GM12891 (cell line): ENCODE results near the gene ZFHX2.

Source experiments
- DNase-seq: peaks from one replicate; pipeline ENCODE4 v3.0.0; 2011; ENCODE audit warnings: low spot score; ENCODE audit not compliant: insufficient read length
- FAIRE-seq: peaks from 2 replicates; lab custom pipeline; 2011; peaks lifted over from hg19 to GRCh38; lab: Jason Lieb, UNC
- PAX5 ChIP-seq: IDR thresholded peaks from 2 replicates; pipeline ENCODE4 v1.6.1; 2011; ENCODE audit warnings: low read length, moderate library complexity, mild to moderate bottlenecking; ENCODE audit not compliant: insufficient read depth, severe bottlenecking
- POLR2A ChIP-seq: IDR thresholded peaks from 2 replicates; pipeline ENCODE4 v1.6.1; 2011; ENCODE audit warnings: low read depth, low read length, control low read depth
- POLR2AphosphoS5 ChIP-seq: IDR thresholded peaks from 2 replicates; pipeline ENCODE4 v1.6.1; 2011; ENCODE audit warnings: low read depth, low read length, control low read depth
- POU2F2 ChIP-seq: IDR thresholded peaks from 2 replicates; pipeline ENCODE4 v1.6.1; 2011; ENCODE audit warnings: low read depth, mild to moderate bottlenecking, control low read depth, low read length, moderate library complexity
- SPI1 ChIP-seq: IDR thresholded peaks from 2 replicates; pipeline ENCODE4 v1.6.1; 2011; ENCODE audit warnings: low read depth, low read length, control low read depth
- TAF1 ChIP-seq: IDR thresholded peaks from 2 replicates; pipeline ENCODE4 v1.6.1; 2011; ENCODE audit warnings: low read depth, low read length, control low read depth

The ZFHX2 gene

DNA sequence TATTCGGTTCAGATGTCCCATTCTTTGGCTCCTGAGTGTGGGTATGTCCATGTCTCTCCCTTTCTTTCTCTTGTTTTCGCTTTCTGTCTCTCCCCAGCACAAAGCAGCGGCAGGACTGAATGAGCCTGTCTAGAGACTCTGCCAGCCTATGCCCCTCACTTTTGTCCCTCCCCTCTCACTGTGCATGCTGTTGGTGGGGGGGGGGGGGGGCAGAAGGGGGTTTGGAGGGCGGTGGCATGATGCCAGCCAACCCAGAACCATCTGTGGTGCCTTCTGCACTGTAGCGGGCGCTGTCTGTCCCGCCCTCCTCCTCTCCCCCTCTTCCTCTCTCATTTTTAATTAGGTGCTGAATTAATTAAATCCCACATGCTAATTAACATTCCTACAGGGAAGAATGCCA lies 64.3 kb downstream of the ZFHX2 start:
- no peak for DNase-seq
- TF ChIP-seq TAF1 (no peak), PAX5 (no peak), POU2F2 (no peak), POLR2AphosphoS5 (no peak), POLR2A (no peak), SPI1 (no peak)
- FAIRE-seq: no peak

DNA sequence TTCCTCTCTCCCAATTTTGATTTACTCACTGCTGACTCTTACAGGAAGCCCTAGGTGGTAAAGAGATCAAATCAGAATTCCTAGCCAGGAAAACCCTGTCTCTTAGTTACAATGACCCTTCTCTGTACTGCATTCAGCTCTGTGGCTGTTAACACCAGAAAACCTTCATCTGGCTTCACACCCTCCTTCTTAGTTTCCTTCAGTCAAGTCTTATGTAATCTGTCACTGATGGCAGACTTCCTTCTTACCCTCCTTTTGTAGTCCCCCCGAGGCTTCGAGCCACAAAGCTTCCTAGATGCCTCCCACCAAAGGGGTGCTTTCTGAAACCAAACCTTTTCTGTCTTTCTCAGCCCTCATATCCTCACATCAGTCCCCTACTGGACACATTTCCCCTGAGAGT lies 65.5 kb downstream of the ZFHX2 start:
- FAIRE-seq (no peak), DNase-seq (no peak)
- TF ChIP-seq SPI1 (no peak), TAF1 (no peak), POU2F2 (no peak), POLR2A (no peak), POLR2AphosphoS5 (no peak), PAX5 (no peak)

DNA sequence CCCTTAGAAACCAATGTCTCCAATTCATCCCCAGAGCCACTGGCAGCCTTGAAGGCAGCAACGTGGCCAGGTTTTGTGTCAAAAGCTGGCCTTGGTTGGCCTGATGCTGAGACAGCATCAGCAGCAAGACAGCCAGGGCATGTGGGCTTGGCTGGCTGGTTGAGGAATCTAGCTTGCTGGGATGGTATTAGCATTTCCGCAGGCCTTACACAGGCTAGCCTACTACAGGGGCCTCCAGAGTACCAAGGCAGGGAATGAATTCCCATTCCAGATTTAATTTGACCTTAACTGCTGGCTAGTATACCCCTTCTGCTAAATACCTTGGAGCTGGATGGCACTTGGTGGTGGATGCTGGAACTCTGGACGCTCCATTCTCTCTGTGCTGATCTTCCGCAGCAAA lies 66.2 kb downstream of the ZFHX2 start:
- DNase-seq: no peak
- FAIRE-seq: no peak

DNA sequence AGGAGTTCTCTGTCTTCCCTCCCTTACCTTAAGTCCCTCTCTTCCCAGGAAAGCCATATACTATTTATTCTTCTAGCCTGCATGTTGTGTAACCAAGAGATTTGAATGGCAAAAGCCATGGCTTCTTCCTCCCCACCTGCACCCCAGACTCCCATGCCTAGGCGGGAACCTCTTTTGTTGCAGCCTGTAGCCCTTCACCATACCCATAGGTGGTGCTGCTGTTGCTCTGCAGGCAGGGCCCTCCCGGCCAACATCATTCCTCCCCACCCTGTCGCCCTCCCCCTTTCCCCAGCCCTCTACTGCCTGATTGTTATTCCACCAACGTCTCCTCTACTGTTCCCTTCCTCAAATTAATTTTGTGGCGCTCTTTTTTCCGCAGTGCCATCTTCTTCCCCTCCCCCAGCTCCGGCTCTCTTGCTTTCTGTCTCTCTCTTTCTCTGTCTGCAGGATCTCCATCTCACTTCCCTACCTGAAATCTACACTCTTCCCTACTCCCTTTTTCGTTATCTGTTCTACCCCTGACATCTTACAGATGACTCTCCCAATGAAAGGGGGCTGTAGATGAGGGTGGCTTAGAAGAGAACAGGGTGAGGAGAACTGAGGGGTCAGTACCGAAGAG lies 68.2 kb downstream of the ZFHX2 start:
- peak; percentile 17 for DNase-seq
- no peak for FAIRE-seq
- TF ChIP-seq POLR2A: no peak
- no peak for TF ChIP-seq POU2F2
- no peak for TF ChIP-seq POLR2AphosphoS5
- TF ChIP-seq TAF1: no peak
- no peak for TF ChIP-seq PAX5

More for the DNA sequence above, 66.2 kb downstream of the ZFHX2 start:
- TF ChIP-seq POLR2A (no peak), POU2F2 (no peak), PAX5 (no peak), TAF1 (no peak), SPI1 (no peak), POLR2AphosphoS5 (no peak)

DNA sequence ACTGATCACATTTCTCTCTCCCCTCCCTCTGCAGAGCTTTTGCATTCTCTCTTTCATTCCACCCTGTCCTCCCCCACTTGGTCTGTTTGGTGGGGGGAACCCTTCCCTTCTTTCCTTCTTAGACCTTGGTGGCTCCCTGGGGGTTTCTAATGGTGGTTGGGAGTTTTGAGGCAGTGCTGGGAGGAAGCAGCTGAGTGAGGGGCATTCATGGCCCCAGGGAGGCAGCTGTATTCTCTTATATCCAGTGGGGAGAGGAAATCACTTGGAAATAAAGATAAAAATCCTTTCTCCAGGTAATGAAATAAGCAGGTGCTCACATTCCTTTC lies 68.8 kb downstream of the ZFHX2 start:
- no peak for DNase-seq
- no peak for FAIRE-seq
- no peak for TF ChIP-seq SPI1
- TF ChIP-seq TAF1: no peak
- no peak for TF ChIP-seq POLR2AphosphoS5
- no peak for TF ChIP-seq POLR2A
- no peak for TF ChIP-seq PAX5
- TF ChIP-seq POU2F2: no peak

DNA sequence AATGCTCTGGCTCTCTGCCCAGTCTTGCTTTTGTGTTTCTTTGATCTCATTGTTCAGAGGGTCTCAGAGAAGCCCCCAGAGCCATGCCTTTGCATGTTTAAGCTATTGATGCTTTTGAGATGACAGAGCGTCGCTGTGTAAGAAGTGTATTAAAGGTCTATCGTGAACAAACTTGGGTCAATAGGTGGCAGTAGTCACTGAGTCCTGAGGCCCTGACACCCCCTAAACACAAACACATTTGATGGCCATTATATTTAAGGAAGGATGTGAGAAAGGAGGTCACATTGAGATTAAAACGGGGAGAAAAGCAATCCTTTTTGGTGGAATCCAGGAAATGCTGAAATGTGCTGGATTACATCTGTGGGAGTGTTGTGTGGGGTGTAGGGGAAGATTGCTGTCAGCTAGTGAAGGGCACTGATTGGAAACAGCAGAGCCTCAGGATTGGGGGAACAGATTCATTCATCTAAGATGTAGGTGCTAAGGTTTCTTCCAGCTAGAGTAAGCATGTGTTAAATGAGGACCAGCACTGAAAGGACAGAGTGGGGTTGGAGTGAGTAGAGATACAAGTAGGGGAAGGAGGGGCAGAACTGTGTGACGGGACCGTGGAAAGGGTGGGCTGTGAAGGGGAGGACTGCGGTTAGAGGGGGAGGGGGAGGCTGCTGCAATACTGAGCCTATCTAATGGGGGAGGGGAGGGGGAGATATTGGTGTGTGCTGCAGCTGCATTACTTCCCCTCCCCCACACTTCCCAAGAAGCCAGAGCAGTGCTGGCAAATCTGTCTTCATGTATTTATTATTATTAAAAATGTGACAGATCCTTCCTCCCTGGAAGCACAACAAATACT lies 69.4 kb downstream of the ZFHX2 start:
- no peak for TF ChIP-seq POU2F2
- TF ChIP-seq POLR2AphosphoS5: no peak
- TF ChIP-seq POLR2A: no peak
- no peak for TF ChIP-seq SPI1
- no peak for TF ChIP-seq PAX5
- no peak for TF ChIP-seq TAF1
- DNase-seq: no peak
- no peak for FAIRE-seq

DNA sequence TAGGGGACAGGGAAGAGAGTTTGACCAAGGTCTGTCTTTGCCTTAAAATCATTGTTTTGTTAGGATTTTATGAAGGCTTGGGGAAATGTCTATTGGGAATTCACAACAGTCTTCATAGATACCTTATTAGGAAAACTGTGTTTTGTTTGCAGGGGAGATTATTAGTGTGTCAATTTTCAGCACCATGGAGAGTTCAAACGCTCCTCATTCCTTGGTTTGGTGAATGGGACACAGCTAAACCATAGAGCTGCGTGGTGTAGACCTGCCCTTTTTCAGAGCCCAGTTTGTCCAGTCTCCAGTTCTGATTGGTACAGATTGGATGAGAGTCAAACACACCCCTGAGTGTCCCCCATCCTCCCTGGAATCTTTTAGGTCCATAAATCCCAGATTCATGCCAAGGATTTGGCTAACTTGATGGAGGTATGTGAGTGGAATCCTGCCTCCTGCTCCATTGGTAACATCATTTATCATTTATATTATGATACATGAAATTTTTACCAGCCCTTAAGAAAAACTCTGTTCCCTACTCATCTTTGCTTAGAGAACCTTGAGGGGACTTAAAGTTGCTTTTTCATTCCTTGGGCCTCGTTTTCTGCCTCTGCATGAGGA lies 70.1 kb downstream of the ZFHX2 start:
- TF ChIP-seq POLR2A (no peak), PAX5 (no peak), POU2F2 (no peak), POLR2AphosphoS5 (no peak), SPI1 (no peak), TAF1 (no peak)
- no peak for FAIRE-seq
- no peak for DNase-seq

DNA sequence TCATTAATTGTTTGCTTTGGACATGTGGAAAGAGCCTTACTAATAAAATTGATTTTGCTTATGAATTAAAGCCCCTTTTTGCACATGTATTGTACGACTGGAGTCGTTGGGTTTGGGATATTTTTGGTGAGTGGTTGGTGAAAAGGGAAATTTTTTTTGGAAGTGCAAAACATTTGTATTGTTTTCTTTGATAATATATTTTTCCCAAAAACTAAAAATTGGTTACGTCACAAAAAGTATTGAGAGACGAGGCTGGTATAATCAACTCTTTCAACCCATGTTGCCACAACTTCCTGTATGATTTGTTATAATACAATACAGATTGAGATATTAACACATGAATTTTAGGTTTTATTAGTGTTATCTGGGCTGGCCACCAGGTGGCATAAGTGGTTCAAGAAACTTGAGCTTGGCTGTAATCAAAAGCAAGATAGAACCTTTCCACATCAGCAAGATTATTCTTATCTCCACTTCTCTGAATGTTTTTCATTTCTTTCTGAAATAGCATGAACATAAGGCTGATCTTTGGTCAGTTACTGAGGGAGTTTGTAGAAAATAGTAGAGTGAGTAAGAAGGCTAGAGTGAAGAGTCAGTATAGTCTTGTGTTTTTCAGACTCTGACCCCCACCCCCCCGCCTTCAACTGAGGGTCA lies 73.3 kb downstream of the ZFHX2 start:
- DNase-seq (no peak), FAIRE-seq (peak; percentile 55)
- no peak for TF ChIP-seq POLR2A
- TF ChIP-seq TAF1: no peak
- TF ChIP-seq POU2F2: no peak

DNA sequence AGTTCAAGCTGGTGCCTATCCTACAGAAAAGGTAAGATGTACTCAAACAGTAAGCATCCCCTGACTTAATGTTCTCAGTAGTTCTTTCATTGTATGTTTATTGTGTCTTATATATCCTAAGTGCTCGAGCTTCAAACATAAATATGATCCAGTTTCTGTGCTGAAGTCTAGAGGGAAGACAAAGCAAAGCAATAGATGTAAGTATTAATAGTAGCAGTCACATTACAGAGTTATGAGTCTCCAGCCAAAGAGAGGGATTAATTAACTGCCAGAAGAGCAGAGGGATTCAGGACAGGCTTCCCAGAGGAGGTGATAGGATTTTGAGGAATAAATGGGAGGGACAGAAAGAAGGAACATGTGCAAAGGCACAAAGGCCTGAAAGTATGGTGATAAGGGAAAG lies 80.6 kb downstream of the ZFHX2 start:
- TF ChIP-seq PAX5 (no peak), POU2F2 (no peak), SPI1 (no peak), POLR2A (no peak), POLR2AphosphoS5 (no peak)
- no peak for DNase-seq
- FAIRE-seq: no peak
